GM08714 (cell line): ENCODE measurements around the gene TIMM21.

ENCODE experiments used
- H3K4me3 ChIP-seq: fragments of 200-500 bp; sonication (Bioruptor generic); 2 replicates; pipeline ENCODE4 v1.5.1; 2014; ENCODE audit warnings: mild to moderate bottlenecking, low read length, inconsistent platforms
- ZNF274 ChIP-seq: IDR thresholded peaks from 2 replicates; pipeline ENCODE4 v1.6.1; 2012; ENCODE audit warnings: mild to moderate bottlenecking, low read depth, low read length

The TIMM21 gene

GRCh38 chr18:74147779-74148542 lies at the start of gene TIMM21, which contains the start of gene FBXO15:
TSS of gene TIMM21 (plus strand) at chr18:74148523. CDS start at chr18:74148809, 286 bp downstream.
TSS of gene FBXO15 (minus strand) at chr18:74147834. CDS start at chr18:74147785, 49 bp downstream.
- TF ChIP-seq ZNF274 = no peak

DNA sequence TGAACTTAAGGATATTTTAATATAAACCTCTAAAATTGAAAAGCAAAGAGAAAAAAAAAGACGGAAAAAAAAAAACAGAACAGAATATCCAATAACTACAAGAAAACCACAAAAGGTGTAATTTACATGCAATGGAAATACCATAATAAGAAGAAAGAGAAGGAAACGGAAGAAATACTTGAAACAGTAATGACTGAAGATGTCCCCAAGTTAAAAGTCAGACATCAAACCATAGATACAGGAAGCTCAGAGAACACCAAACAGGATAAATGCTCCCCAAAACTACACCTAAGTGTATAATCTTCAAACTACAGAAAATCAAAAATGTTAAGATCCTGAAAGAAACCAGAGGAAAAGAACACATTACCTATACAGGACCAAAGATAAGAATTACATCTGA lies 39.9 kb upstream of the TIMM21 start:
- no peak for TF ChIP-seq ZNF274
- H3K4me3 ChIP-seq = no peak overlapping the region

More at GRCh38 chr18:74147779-74148542, at the start of gene TIMM21, which contains the start of gene FBXO15:
- H3K4me3 ChIP-seq = peak within 1 kb of the TSS; percentile 87

DNA sequence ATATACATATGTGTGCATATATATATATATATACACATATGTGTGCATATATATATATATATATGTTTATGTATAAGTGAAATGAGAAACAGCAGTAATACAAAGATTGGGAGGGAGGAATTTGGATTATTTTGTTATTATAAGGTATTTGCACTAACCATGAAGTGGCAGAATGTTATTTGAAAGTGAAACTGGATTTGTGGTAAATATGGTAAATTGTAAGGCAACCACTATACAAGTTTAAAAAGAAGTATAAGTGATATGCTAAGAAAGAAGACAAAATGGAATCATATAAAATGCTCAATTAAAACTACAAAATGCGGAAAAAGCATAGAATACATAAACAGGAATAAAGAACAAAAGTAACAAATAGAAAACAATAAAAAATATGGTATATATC lies 38.2 kb upstream of the TIMM21 start:
- TF ChIP-seq ZNF274 = no peak
- H3K4me3 ChIP-seq = no peak overlapping the region

GRCh38 chr18:74110976-74111375 lies 37.3 kb upstream of the TIMM21 start:
- TF ChIP-seq ZNF274 = no peak

DNA sequence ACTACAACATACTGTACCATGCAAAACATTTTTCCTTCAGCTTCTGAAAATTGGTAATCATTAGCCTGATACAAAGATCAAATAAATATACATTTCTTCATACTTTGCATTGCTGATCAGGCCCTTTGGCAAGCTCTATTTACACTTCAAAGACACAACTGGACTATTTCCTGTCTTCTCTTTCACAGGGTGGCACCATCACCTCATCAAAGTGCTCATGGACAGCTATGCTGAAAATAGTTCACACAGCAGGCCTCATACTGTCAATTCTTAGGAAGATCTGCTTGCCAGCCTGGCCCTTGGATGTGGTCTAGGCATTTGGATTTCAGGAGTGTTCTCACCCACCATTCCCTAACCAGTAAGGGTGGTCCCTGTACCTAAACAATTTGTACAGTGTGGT lies 34.6 kb upstream of the TIMM21 start:
- TF ChIP-seq ZNF274 = no peak
- H3K4me3 ChIP-seq = no peak overlapping the region

More at GRCh38 chr18:74110976-74111375, 37.3 kb upstream of the TIMM21 start:
- no peak overlapping the region for H3K4me3 ChIP-seq

GRCh38 chr18:74114116-74114515 lies 34.2 kb upstream of the TIMM21 start:
- no peak overlapping the region for H3K4me3 ChIP-seq
- no peak for TF ChIP-seq ZNF274

- no peak for TF ChIP-seq ZNF274
- no peak overlapping the region for H3K4me3 ChIP-seq
Measured at GRCh38 chr18:74115046-74115445, 33.3 kb upstream of the TIMM21 start.

DNA sequence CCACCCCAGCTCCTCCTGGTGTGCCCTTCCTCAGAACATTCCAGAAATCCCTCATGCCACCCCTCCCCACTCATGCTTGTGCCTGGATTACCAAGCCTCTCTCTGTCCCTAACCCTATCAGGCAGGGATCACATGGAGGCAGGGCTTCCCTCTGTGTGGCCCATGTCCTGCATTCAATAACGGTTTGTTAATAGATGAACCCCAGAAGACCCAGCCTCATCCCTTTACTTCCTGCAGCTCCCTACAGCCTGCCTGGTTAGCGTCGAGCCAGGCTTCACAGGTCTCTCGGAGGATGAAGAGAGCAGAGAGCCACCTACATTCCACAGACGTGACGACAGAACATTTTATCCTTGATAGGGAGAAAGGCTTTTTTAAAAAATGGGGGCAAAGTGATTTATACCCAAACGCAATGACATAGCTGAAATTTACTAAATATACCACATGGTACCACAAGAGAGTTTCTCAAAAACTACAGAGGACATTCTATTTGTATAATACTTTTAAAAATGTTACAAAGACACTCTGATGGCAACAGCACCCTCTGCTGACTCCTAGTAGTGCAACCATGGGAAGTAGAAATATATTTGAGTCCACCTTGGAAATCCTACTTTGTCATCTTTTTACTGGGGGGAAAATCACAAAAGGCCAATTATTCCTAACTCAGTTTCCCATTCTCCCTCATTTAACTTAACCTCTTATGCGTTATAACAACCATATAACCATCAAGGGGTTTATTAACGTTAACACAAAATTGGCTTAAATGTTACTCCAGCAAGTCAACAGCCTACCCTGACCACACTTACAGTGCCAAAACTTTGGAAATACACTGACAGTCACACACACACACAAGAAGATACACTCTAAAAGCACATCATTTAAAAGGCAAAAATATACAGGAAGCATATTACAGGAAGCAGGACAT lies 31.4 kb upstream of the TIMM21 start:
- no peak overlapping the region for H3K4me3 ChIP-seq
- TF ChIP-seq ZNF274 = no peak

- no peak for TF ChIP-seq ZNF274
Measured at GRCh38 chr18:74123200-74123599, 25.1 kb upstream of the TIMM21 start.

GRCh38 chr18:74124642-74125041 lies 23.7 kb upstream of the TIMM21 start:
- no peak for TF ChIP-seq ZNF274
- H3K4me3 ChIP-seq = no peak overlapping the region

More at GRCh38 chr18:74123200-74123599, 25.1 kb upstream of the TIMM21 start:
- H3K4me3 ChIP-seq = no peak overlapping the region

GRCh38 chr18:74126684-74127655 lies 21.4 kb upstream of the TIMM21 start:
- no peak for TF ChIP-seq ZNF274
- H3K4me3 ChIP-seq = no peak overlapping the region

DNA sequence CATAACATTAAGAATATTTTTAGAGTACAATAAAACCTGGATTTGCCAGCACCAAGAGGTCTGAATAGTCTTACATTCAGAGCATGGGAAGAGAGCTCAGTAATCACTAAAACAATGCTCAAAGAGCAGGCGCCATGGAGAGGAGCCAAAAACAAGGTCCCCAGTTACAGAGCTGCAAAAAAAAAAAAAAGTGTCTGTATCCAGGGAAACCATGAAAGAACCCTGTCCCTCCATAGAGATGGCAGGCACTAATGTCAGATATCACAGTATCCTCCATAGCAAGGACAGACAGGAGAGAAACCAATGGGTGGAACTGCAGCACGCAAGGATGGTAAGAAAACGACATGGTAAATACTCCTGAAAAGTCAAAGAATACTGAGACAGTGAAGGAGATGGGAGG lies 20.2 kb upstream of the TIMM21 start:
- TF ChIP-seq ZNF274 = no peak
- no peak overlapping the region for H3K4me3 ChIP-seq

GRCh38 chr18:74131124-74131523 lies 17.2 kb upstream of the TIMM21 start:
- H3K4me3 ChIP-seq = no peak overlapping the region
- TF ChIP-seq ZNF274 = no peak
